Ovary (tissue), 3 donors: Measurements from ENCODE around the gene PCNX1.

Experiments
- POLR2A ChIP-seq: fragments of 450-650 bp; IDR thresholded peaks from one replicate; pipeline ENCODE4 v1.6.1; 2017; ENCODE audit warnings: antibody characterized with exemption, mild to moderate bottlenecking, moderate library complexity
- TF ChIP-seq, protein P1 (sequence below), 3 donors: fragments of 450-650 bp in 2 of 3; fragments of 200-600 bp in 1 of 3; IDR thresholded peaks; one replicate each; pipeline versions ENCODE4 v1.5.1 to v1.8.0; 2016 to 2022; ENCODE audit warnings: antibody characterized with exemption in 3 of 3, mild to moderate bottlenecking in 1 of 3
- donor health status: DM: no; HTN: no; CAD: no.

DNA sequence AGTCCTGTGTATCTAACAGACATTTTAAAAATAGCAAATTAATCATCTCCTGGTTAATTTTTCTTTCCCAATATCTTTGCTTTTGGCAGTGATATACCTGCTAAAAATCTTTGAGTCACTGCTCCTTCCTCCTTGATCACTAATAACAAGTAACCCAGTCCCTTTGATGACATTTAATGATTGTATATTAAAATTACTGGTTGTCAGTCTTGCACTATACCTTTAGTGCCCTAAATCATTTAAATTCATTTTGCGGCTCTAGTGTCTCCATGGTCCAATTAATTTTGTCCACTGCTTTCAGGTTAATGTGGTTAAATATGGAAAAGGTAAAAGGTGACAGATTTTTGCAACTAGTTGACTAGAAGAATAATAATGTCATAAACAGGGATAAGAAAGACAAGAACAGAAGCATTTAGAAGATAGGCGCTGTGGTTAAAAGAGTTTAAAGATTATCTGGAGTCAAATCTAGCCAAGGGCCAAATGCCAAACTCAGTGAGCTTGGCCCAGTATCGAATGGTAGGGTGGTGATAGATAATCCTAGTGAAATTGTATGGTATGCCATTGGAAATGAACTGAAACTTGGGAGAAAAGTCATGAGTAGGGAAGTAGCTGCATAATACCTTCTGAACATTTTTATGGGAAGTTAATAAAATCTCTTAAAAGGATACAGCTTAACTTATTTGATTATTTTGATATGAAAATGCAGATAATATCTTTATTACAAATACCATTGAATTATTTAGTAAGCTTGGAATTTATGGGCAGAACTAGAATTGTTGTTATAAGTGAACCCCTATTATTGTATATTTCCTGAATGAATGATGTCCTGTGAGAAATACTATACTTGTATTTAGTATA, 115.0 kb downstream of the PCNX1 start:
- TF ChIP-seq POLR2A, result no peak
- TF ChIP-seq, protein P1, sequence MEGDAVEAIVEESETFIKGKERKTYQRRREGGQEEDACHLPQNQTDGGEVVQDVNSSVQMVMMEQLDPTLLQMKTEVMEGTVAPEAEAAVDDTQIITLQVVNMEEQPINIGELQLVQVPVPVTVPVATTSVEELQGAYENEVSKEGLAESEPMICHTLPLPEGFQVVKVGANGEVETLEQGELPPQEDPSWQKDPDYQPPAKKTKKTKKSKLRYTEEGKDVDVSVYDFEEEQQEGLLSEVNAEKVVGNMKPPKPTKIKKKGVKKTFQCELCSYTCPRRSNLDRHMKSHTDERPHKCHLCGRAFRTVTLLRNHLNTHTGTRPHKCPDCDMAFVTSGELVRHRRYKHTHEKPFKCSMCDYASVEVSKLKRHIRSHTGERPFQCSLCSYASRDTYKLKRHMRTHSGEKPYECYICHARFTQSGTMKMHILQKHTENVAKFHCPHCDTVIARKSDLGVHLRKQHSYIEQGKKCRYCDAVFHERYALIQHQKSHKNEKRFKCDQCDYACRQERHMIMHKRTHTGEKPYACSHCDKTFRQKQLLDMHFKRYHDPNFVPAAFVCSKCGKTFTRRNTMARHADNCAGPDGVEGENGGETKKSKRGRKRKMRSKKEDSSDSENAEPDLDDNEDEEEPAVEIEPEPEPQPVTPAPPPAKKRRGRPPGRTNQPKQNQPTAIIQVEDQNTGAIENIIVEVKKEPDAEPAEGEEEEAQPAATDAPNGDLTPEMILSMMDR (IDR thresholded peaks at IDR 0.05), result no peak
